Adrenal gland (tissue), 12 donors: ENCODE measurements around the gene ASB10. TPM values are rescaled to one million over a fixed set of nuclear protein-coding genes. Genes with fewer than 3 reads are reported as not detected.

Experiments
- DNase-seq, 7 donors: peaks; one replicate each; pipeline ENCODE4 v3.0.0-alpha.2; 2019 to 2020
- H3K27ac ChIP-seq, 5 donors: fragments of 200-600 bp; sonication (generic) in 4 of 5; 1 replicate in 3 of 5; 2 replicates in 2 of 5; pipeline versions ENCODE4 v1.5.1 to v1.8.0; 2016 to 2020; ENCODE audit warnings: mild to moderate bottlenecking in 1 of 5
- H3K27me3 ChIP-seq: fragments of 200-600 bp; 2 replicates; pipeline ENCODE4 v1.8.0; 2021
- H3K36me3 ChIP-seq, 2 donors: fragments of 200-600 bp; replicated peaks in 1 of 2; 1 replicate in 1 of 2; 2 replicates in 1 of 2; pipeline versions ENCODE4 v1.5.1 to v1.8.0; 2018 to 2022
- H3K4me1 ChIP-seq, 2 donors: fragments of 200-600 bp; replicated peaks in 1 of 2; 1 replicate in 1 of 2; 2 replicates in 1 of 2; pipeline versions ENCODE4 v1.5.1 to v1.8.0; 2018 to 2021
- H3K4me3 ChIP-seq, 4 donors: fragments of 200-600 bp; sonication (generic) in 3 of 4; one replicate each; pipeline ENCODE4 v1.5.1; 2016 to 2018
- H3K9me3 ChIP-seq, 3 donors: fragments of 200-600 bp; sonication (generic) in 1 of 3; replicated peaks in 1 of 3; 1 replicate in 2 of 3; 2 replicates in 1 of 3; pipeline versions ENCODE4 v1.5.1 to v1.8.0; 2016 to 2021
- POLR2A ChIP-seq, 2 donors: fragments of 450-650 bp; IDR thresholded peaks; one replicate each; pipeline ENCODE4 v1.6.1; 2017; ENCODE audit warnings: antibody characterized with exemption in 2 of 2, mild to moderate bottlenecking in 2 of 2, moderate library complexity in 1 of 2
- WGBS, 4 donors: extraction: QIAGEN DNeasy Blood & Tissue Kit in 2 of 4; methylation state at CpG; one replicate each; pipeline versions ENCODE4 v1.1.5 to v1.1.7; 2013 to 2017; 5-methylcytosine and 5-hydroxymethylcytosine counted together
- intact Hi-C, 2 donors: fragments of 100-400 bp; cut with DNase I; formaldehyde crosslinking; loops; one replicate each; pipeline versions ENCODE4 v1.14.1 to v1.15.0; 2022 to 2023
- polyA plus RNA-seq, 3 donors: library from polyadenylated mRNA; stranded (reverse); fragments of 200-250 nt in 2 of 3; fragments of 350-450 nt in 1 of 3; fragmentation: Illumina TruSeq in 1 of 3; extraction: RNeasy Lipid Tissue Mini Kit (QIAGEN cat#74804) in 1 of 3; gene quantifications; one replicate each; pipeline ENCODE4 v1.2.3, GENCODE V29; 2013 to 2014
- total RNA-seq, 9 donors: library from RNA; depleted of rRNA in 4 of 9; stranded (reverse); fragments of >200 nt in 4 of 9; fragments of 120-200 nt in 1 of 9; fragmentation: NEBNext Ultra II Directional in 1 of 9; extraction: Animal tissue kit (Norgen Biotek cat#: 25700) in 1 of 9; gene quantifications; one replicate each; pipeline versions ENCODE4 v1.1.0 to v1.2.4, GENCODE V29; 2013 to 2023
- TF ChIP-seq, protein P1 (sequence below), 6 experiments: fragments of 450-650 bp in 4 of 6; fragments of 200-600 bp in 2 of 6; sonication (generic) in 1 of 6; IDR thresholded peaks; 1 replicate in 5 of 6; 2 replicates in 1 of 6; pipeline versions ENCODE4 v1.5.1 to v1.8.0; 2016 to 2021; ENCODE audit warnings: antibody characterized with exemption in 6 of 6, mild to moderate bottlenecking in 2 of 6, moderate library complexity in 1 of 6
- donor health status: healthy with polysubstance abuse.
- donor health status: Bipolar disorder and iron deficiency.
- donor health status: DM: yes; HTN: yes; CAD: no.
- donor health status: DM: no; HTN: no; CAD: no.
- donor health status: DM: no; HTN: no; CAD: no.
- donor health status: DM: yes; HTN: yes; CAD: no.

Gene ASB10
- total and polyA plus RNA-seq, 12 donors, result not detected

DNA sequence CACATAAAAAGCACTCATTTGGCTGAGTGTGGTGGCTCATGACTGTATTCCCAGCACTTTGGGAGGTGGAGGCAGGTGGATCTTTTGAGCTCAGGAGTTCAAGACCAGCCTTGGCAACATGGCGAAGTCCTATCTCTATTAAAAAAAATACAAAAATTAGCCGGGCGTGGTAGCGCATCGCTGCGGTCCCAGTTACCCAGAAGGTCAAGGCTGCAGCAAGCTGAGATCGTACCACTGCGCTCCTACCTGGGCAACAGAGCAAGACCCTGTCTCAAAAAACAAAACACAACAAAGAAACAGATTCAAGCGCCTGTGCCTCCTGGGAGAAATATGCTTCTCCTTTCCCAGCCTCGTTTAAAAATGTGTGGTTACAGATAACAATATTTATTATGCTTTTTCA lies 42.2 kb upstream of the ASB10 start:
- DNase-seq, result no peak

DNA sequence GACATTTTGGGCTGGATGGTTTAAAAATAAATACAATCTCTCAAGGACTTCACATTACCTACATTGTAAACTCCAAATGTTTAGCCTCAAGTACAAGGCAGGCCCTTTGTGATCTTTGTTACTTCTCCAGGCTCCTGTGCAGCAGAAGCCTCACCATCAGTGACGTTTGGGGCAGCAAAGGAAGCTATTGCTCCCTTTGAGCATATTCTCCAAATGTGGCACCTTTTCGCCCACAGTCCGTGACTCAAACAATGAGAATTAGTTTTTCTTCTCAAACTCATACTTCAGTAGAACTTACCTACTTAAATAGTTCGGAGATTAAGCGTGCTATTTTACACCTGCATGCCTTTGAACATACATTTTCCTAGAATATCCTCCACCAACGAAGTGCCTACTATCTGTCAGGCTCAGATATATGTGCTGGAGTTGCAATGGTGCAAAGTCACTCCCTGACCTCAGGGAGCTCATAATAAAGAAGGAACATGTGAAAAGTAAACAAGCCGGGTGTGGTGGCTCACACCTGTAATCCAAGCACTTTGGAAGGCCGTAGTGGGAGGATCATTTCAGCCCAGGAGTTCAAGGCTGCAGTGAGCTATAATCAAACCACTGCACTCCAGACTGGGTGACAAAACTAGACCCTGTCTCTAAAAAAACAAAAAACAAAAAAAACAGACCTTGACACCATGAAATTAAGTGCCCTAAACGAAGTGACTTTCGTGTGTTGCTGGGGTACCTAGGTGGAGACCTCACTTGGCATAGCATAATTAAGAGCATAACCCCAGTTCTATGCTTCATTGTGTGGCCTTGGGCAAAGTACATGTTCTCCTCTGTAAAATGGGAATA lies 41.2 kb upstream of the ASB10 start:
- no peak for TF ChIP-seq POLR2A (IDR thresholded peaks at IDR 0.05)
- TF ChIP-seq, protein P1, sequence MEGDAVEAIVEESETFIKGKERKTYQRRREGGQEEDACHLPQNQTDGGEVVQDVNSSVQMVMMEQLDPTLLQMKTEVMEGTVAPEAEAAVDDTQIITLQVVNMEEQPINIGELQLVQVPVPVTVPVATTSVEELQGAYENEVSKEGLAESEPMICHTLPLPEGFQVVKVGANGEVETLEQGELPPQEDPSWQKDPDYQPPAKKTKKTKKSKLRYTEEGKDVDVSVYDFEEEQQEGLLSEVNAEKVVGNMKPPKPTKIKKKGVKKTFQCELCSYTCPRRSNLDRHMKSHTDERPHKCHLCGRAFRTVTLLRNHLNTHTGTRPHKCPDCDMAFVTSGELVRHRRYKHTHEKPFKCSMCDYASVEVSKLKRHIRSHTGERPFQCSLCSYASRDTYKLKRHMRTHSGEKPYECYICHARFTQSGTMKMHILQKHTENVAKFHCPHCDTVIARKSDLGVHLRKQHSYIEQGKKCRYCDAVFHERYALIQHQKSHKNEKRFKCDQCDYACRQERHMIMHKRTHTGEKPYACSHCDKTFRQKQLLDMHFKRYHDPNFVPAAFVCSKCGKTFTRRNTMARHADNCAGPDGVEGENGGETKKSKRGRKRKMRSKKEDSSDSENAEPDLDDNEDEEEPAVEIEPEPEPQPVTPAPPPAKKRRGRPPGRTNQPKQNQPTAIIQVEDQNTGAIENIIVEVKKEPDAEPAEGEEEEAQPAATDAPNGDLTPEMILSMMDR (IDR thresholded peaks at IDR 0.05), result no peak
- Histone ChIP-seq H3K27ac (peak overlapping the region in 4 of 5 donors; percentile 70 to 90 (median 86)), H3K9me3 (no peaks in the 10 kb centered on the region), H3K36me3 (peaks cover 0 to 19% of the 10 kb centered on the region in 2 donors), H3K4me1 (peaks cover 23 to 41% of the 10 kb centered on the region in 2 donors), H3K27me3 (no peaks in the 10 kb centered on the region), H3K4me3 (peak overlapping the region in 2 of 4 donors; percentile 36 to 76)
- no peak for DNase-seq
- intact Hi-C loops, result no loop called here
- WGBS, 4 donors, result 50 to 64% (median 57%) methylated on average over 10 of the region's 10 CpGs

More for the DNA sequence above, 42.2 kb upstream of the ASB10 start:
- Histone ChIP-seq H3K9me3 (no peaks in the 10 kb centered on the region), H3K27ac (no peak overlapping the region), H3K4me3 (no peak overlapping the region), H3K36me3 (peaks cover 0 to 9% of the 10 kb centered on the region in 2 donors), H3K4me1 (peaks cover 32 to 51% of the 10 kb centered on the region in 2 donors), H3K27me3 (no peaks in the 10 kb centered on the region)
- 65 to 76% (median 73%) methylated on average over 10 of the region's 10 CpGs for WGBS, 4 donors
- intact Hi-C loops, result no loop called here
- TF ChIP-seq, protein P1 (IDR thresholded peaks at IDR 0.05), result no peak
- TF ChIP-seq POLR2A (IDR thresholded peaks at IDR 0.05), result no peak

DNA sequence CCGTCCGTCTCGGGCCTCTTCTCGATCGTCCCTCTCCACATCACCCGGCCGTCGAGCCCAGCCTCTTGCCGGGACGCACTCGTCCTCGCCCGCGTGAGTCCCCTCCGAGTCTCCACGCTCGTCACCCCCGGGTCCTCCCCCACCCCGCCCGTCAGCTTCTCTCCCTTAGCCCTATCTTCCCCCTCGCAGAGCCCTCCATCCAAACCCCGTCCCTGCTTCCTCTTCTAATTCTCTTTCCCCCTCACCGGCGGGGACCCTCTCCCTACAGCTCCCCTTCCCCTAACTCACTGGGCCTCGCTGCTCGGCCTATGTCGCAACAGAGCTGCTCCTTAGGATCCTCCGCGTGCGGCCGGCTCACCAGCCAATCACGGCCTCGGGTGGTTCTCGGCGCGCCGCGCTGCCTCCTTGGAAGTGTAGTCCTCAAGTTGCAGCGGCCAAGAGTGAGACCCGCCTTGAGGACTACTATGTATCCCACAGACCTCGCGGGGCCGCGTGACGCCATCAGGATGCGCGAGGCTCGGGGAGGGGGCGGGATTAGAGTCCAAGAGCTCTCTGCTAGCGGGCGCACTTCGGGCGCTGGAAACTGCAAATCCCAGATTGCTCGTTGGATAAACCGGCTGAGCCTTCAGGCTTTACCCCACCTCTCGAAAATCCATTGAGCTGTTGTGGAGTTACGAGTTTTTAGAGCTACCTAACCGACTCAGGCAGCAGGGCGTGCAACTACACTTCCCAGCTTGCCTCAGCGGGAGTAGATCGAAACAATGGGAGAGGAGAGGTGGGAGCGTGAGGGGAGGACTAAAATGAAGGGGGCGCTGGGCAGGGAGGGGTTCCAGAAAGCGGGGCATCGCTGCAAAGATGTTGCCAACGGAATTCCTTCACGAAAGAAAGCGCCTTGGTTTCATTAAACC lies 40.1 kb upstream of the ASB10 start, which contains the start of gene ABCF2:
ABCF2 (minus strand) TSS at position 331 of the 908 bp plus-strand sequence. CDS start 747 bp downstream, outside the sequence.
- Histone ChIP-seq H3K27ac (peak within 1 kb of the TSS in 4 of 5 donors; percentile 70 to 90 (median 86)), H3K4me3 (peak within 1 kb of the TSS; percentile 43 to 76 (median 68)), H3K4me1 (peaks cover 22 to 40% of the 10 kb centered on the region in 2 donors), H3K36me3 (peaks cover 0 to 30% of the 10 kb centered on the region in 2 donors), H3K9me3 (no peaks in the 10 kb centered on the region), H3K27me3 (no peaks in the 10 kb centered on the region)
- intact Hi-C loops, result no loop called here
- peak; percentile 99 to 100 (median 99) for DNase-seq
- TF ChIP-seq POLR2A (IDR thresholded peaks at IDR 0.05), result peak in 1 of 2 donors; percentile 91
- TF ChIP-seq, protein P1 (IDR thresholded peaks at IDR 0.05), result peak in 1 of 6 experiments; percentile 15
- WGBS, 4 donors, result 0 to 1% (median 0%) methylated on average over 52 to 68 of the region's 68 CpGs

DNA sequence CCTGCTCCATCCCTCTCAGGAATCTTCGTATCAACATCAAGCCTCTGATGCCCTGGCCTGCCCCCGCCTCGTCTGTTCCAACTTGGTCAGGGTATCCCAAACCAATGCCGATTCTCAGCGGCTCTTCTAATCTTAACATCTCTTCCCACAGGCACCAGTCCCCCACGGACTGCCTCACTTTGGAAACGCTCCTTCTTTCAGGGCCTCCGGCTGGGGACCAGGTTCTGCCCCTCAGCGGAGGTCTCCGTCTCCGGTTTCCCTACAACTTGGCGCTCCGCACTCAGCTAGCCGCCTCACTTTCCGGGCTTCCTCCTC lies 39.5 kb upstream of the ASB10 start:
- intact Hi-C loops, result no loop called here
- H3K36me3 ChIP-seq, result peaks cover 0 to 36% of the 10 kb centered on the region in 2 donors
- WGBS, 4 donors, result 1 to 3% (median 2%) methylated on average over 11 to 15 of the region's 15 CpGs

More for the DNA sequence above, 39.5 kb upstream of the ASB10 start:
- no peaks in the 10 kb centered on the region for H3K27me3 ChIP-seq
- peak overlapping the region in 4 of 5 donors; percentile 34 to 90 (median 86) for H3K27ac ChIP-seq
- peaks cover 18 to 36% of the 10 kb centered on the region in 2 donors for H3K4me1 ChIP-seq
- H3K9me3 ChIP-seq, result no peaks in the 10 kb centered on the region
- no peak for DNase-seq
- peak overlapping the region; percentile 14 to 76 (median 52) for H3K4me3 ChIP-seq
- TF ChIP-seq, protein P1 (IDR thresholded peaks at IDR 0.05), result no peak
- no peak for TF ChIP-seq POLR2A (IDR thresholded peaks at IDR 0.05)
